NCI-H1048 (cell line): Measurements from ENCODE around the gene NISCH.
"Not testable (repeated sequence)": the region's sequence is repeated elsewhere in the genome, so short reads cannot be mapped to it uniquely, and the experiment has no call there.

Source experiments
- DNase-seq: peaks from one replicate; lab custom pipeline; 2025; lab: John Stamatoyannopoulos, UW

Gene NISCH

DNA sequence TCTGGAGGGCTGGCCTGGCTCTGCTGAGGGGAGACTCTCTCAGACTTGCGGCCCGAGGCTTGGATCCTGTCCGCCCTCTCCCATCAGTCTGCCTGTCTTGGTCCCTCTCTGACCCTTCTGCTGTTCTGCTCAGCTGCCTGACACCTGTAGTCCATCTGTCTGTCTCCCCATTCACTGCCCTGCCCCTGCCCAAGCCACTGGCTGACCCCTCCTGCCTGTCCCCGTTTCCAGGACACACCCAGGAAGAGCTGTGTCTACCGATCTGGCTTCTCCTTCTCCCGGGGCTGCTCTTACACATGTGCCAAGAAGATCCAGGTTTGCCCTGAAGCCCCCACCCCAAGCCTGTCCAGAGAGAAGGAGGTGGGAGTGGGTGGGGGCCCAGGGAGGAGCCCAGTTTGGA, 59.8 kb downstream of the NISCH start:
- no peak for DNase-seq

DNA sequence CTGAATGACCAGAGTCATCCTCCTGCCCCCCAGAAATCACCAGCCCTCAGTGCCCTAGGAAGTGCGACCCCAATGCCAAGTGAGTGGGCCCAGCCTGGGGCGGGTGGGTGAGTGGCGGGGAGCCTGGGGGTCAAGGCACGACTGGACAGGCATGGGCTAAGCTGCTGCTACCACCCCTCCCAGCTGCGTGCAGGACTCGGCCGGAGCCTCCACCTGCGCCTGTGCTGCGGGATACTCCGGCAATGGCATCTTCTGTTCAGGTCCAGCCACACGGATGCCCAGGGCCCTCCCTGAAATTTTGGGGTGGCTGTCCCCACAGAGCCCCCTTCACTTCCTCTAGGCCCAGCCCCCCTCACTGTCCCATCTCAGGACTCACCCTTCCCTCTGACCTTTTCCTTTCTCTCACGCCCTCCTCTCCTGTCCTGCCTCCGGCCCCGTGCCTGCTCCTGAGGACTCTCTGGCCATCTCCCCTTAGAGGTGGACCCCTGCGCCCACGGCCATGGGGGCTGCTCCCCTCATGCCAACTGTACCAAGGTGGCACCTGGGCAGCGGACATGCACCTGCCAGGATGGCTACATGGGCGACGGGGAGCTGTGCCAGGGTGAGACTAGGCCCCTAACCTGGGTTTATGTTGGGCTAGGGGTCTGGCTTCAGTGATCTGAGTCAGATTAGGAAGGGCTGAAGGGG, 61.2 kb downstream of the NISCH start:
- DNase-seq = no peak

GRCh38 chr3:52517796-52518722, 62.7 kb downstream of the NISCH start:
- no peak for DNase-seq

DNA sequence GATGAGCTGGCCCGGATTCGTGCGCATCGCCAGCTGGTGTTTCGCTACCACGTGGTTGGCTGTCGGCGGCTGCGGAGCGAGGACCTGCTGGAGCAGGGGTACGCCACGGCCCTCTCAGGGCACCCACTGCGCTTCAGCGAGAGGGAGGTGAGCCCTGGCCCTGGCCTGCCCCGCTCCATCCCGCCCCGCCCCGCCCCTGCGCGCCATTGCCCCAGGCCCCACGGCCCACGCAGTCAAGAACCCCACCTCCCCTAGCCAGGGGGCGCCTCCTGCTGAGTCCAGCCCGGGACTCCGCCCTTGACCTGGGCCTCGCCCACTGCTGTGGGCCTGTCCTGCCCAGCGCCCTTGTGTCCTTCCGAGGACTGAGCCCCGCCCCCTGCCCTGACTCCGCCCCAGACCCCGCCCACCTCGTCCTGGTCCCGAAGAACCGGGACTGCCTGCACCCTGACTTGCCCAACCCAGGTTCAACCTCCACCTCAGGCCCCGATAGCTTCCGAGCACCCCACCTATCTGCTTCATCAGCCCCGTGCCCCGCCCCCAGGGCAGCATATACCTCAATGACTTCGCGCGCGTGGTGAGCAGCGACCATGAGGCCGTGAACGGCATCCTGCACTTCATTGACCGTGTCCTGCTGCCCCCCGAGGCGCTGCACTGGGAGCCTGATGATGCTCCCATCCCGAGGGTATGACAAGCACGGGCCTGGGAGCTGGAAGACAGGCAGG, 63.5 kb downstream of the NISCH start:
- no peak for DNase-seq

GRCh38 chr3:52519445-52520140, 64.2 kb downstream of the NISCH start:
- DNase-seq = no peak

GRCh38 chr3:52520141-52520667, 64.8 kb downstream of the NISCH start:
- no peak for DNase-seq

- DNase-seq = no peak
Measured at GRCh38 chr3:52520716-52521487, 65.5 kb downstream of the NISCH start.

DNA sequence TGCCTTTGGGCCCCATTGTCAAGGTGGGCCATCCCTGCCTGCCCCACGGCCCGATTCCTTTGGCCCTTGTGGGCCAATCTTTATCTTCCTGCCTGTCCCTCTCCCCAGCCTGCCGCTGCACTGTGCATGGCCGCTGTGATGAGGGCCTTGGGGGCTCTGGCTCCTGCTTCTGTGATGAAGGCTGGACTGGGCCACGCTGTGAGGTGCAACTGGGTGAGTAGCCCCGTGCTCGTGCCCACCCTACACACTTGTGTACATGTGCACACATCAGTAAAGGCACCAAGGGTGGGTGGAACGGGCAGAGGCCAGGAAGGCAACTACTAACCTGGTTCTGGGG, 66.1 kb downstream of the NISCH start:
- DNase-seq = no peak

DNA sequence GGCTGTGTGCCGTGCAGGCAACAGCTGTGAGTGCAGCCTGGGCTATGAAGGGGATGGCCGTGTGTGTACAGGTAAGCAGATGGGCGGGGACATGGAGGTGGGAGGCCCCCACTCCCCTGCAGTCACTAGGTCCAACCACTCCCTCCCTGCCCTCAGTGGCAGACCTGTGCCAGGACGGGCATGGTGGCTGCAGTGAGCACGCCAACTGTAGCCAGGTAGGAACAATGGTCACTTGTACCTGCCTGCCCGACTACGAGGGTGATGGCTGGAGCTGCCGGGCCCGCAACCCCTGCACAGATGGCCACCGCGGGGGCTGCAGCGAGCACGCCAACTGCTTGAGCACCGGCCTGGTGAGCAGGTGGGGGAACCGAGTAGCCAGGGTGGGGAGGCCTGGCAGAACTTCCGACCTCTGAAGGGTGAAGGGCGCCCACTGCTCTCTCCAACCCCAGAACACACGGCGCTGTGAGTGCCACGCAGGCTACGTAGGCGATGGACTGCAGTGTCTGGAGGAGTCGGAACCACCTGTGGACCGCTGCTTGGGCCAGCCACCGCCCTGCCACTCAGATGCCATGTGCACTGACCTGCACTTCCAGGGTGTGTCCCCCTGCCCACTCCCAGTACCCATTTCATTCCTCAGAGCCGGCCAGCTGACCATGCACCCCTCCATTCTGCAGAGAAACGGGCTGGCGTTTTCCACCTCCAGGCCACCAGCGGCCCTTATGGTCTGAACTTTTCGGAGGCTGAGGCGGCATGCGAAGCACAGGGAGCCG, 66.7 kb downstream of the NISCH start:
- no peak for DNase-seq

DNA sequence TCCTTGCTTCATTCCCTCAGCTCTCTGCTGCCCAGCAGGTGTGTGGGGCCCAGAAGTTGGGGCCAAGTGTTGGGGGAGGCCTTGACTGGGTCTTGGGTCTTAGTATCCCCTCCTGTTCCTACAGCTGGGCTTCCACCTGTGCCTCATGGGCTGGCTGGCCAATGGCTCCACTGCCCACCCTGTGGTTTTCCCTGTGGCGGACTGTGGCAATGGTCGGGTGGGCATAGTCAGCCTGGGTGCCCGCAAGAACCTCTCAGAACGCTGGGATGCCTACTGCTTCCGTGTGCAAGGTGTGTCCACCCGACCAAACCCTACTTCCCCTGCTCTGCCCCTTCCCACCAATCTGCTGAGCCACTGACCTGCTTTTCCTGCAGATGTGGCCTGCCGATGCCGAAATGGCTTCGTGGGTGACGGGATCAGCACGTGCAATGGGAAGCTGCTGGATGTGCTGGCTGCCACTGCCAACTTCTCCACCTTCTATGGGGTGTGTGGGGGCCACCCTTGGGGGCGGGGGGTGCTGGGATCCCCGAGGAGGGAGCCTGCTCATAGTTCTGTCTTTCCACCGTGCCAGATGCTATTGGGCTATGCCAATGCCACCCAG, 67.3 kb downstream of the NISCH start:
- DNase-seq = no peak

DNA sequence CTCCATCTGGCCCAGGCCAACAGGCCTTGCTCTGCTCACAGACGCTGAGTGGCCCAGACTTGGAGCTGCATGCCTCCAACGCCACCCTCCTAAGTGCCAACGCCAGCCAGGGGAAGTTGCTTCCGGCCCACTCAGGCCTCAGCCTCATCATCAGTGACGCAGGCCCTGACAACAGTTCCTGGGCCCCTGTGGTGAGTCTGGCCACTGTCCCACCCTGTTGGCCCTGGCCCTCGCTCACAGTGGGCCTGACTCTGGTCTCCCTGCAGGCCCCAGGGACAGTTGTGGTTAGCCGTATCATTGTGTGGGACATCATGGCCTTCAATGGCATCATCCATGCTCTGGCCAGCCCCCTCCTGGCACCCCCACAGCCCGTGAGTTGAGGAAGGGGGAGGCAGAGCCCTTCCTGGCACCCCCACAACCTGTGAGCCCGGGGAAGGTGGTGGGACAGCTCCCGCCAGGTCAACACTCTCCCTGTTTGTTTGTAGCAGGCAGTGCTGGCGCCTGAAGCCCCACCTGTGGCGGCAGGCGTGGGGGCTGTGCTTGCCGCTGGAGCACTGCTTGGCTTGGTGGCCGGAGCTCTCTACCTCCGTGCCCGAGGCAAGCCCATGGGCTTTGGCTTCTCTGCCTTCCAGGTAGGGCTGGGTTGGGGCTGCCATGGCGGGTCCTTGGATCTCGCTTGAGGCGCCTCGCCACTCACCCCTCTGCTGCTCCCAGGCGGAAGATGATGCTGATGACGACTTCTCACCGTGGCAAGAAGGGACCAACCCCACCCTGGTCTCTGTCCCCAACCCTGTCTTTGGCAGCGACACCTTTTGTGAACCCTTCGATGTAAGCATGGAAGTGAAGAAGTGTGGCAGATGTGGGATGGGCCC, 68.2 kb downstream of the NISCH start:
- no peak for DNase-seq

DNA sequence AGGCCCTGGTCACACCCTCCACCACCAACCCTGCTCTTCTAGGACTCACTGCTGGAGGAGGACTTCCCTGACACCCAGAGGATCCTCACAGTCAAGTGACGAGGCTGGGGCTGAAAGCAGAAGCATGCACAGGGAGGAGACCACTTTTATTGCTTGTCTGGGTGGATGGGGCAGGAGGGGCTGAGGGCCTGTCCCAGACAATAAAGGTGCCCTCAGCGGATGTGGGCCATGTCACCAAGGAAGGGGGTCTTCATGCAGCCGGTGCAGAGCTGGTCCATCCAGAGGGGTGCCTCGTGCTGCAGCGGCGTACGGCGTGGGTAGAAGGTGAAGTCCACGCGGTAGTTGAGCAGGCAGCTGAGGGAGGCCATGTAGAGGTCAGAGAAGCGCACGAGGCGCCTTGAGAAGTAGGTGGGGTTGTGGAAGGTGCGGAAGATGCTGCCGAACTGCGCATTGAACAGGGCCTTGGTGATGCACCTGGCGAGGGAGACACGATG, 68.9 kb downstream of the NISCH start:
- no peak for DNase-seq

- DNase-seq = no peak
Measured at GRCh38 chr3:52524752-52525679, 69.6 kb downstream of the NISCH start.

GRCh38 chr3:52525680-52526561, 70.5 kb downstream of the NISCH start:
- no peak for DNase-seq

DNA sequence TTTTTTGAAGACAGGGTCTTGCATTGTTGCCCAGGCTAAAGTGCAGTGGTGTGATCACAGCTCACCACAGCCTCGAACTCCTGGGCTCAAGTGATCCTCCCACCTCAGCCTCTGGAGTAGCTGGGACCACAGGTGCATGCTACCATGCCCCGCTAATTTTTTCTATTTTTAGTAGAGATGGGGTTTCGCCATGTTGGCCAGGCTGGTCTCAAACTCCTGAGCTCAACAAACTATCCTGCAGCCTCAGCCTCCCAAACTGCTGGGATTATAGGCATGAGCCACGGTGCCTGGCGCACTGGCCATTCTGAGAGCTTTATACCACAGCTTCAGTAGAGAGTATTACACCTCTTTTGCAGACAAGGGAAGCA, 71.3 kb downstream of the NISCH start:
- not testable (repeated sequence) for DNase-seq

GRCh38 chr3:52527039-52527731, 71.8 kb downstream of the NISCH start:
- DNase-seq = no peak
